ENCODE measurements around the gene DHCR24. TPM values are rescaled to one million over a fixed set of nuclear protein-coding genes. Genes with fewer than 3 reads are reported as not detected.

The DHCR24 gene
- total RNA-seq, 1 donor = 151 TPM

DNA sequence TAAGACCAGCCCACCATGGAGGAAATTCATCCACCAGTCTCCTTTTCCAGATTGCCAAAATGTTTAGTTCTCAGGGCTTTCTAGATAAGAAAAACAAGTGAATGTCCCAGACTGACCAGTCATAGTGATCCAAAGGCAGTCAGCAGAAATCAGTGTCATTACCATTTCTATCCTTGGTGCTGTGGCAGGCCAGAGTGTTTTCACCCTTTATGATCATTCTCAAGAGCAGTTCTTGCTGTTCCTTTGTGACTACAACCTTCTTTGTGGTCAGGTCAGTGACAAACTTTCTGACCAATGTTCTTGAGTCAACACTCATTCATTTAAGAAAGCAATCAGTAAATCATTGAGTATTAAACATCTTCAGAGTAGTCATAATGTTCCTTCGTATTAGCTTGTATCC lies 7.3 kb upstream of the DHCR24 start:
- Histone ChIP-seq H3K36me3 (ENCODE audit: insufficient read depth, low read length) (no peaks in the 10 kb centered on the region), H3K27me3 (ENCODE audit: insufficient read depth, low read length) (no peaks in the 10 kb centered on the region), H2AFZ (ENCODE audit: low read length) (no peak overlapping the region), H3K9me3 (ENCODE audit: low read depth, low read length) (no peaks in the 10 kb centered on the region), H3K4me3 (ENCODE audit: insufficient read depth, low read length) (no peak overlapping the region), H3K27ac (ENCODE audit: low read depth, low read length) (no peak overlapping the region), H3K79me2 (ENCODE audit: insufficient read depth, low read length) (no peaks in the 10 kb centered on the region), H3K4me1 (ENCODE audit: insufficient read depth, low read length) (no peaks in the 10 kb centered on the region), H4K20me1 (ENCODE audit: insufficient read depth, low read length) (no peaks in the 10 kb centered on the region), H3K4me2 (ENCODE audit: insufficient read depth, low read length) (no peak overlapping the region)
- DNase-seq (ENCODE audit: insufficient read length, low spot score, missing footprints) = no peak
- TF ChIP-seq, protein P1, sequence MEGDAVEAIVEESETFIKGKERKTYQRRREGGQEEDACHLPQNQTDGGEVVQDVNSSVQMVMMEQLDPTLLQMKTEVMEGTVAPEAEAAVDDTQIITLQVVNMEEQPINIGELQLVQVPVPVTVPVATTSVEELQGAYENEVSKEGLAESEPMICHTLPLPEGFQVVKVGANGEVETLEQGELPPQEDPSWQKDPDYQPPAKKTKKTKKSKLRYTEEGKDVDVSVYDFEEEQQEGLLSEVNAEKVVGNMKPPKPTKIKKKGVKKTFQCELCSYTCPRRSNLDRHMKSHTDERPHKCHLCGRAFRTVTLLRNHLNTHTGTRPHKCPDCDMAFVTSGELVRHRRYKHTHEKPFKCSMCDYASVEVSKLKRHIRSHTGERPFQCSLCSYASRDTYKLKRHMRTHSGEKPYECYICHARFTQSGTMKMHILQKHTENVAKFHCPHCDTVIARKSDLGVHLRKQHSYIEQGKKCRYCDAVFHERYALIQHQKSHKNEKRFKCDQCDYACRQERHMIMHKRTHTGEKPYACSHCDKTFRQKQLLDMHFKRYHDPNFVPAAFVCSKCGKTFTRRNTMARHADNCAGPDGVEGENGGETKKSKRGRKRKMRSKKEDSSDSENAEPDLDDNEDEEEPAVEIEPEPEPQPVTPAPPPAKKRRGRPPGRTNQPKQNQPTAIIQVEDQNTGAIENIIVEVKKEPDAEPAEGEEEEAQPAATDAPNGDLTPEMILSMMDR (IDR thresholded peaks at IDR 0.05; ENCODE audit: extremely low read depth, low read depth, low read length) = no peak

DNA sequence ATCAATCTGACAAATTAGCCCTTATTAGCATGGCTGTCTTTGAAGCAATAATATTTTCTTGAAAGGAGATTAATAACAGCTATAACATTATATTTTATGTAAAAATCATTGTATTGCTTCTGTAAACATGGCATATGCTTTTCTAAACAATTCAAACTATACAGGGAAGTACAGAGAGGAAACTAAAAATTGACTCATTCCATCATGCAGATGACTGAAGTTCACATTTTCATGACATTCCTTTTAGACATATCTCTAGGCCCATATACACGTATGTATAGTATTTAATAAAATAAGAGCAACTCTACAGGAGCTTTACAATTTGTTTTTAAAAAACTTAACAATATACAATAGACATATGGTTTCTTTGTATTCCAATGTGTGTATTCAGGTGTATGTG lies 5.6 kb upstream of the DHCR24 start:
- Histone ChIP-seq H3K4me2 (ENCODE audit: insufficient read depth, low read length) (no peak overlapping the region), H3K4me3 (ENCODE audit: insufficient read depth, low read length) (no peak overlapping the region), H4K20me1 (ENCODE audit: insufficient read depth, low read length) (no peaks in the 10 kb centered on the region), H3K9me3 (ENCODE audit: low read depth, low read length) (no peaks in the 10 kb centered on the region), H3K36me3 (ENCODE audit: insufficient read depth, low read length) (no peaks in the 10 kb centered on the region), H3K4me1 (ENCODE audit: insufficient read depth, low read length) (peaks cover 5% of the 10 kb centered on the region), H3K27ac (ENCODE audit: low read depth, low read length) (no peak overlapping the region), H3K79me2 (ENCODE audit: insufficient read depth, low read length) (no peaks in the 10 kb centered on the region), H3K27me3 (ENCODE audit: insufficient read depth, low read length) (no peaks in the 10 kb centered on the region), H2AFZ (ENCODE audit: low read length) (no peak overlapping the region)
- no peak for DNase-seq (ENCODE audit: insufficient read length, low spot score, missing footprints)
- TF ChIP-seq, protein P1 (IDR thresholded peaks at IDR 0.05; ENCODE audit: extremely low read depth, low read depth, low read length) = no peak

DNA sequence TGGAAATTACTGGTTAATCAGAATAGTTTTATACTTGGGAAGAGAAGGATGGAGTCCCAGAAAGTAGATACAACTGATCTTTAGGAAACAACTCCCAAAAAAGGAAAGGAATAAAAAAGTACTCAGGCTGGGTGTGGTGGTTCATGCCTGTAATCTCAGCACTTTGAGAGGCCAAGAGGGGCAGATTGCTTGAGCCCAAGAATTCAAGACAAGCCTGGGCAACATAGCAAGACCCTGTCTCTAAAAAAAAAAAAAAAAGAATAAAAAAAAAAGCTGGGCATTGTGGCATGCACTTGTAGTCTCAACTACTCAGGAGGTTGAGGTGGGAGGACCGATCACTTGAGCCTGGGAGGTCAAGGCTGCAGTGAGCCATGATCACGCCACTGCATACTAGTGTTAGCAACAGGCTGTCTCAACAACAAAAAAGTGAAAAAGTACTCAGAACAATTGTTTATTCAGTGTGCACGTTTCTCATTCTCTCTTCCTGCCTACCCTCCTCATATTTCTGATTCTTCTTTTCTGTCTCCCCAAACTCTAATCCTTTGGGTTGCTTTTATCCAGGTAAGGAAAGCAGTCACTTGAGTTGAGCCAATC lies 2.2 kb upstream of the DHCR24 start:
- H4K20me1 ChIP-seq (ENCODE audit: insufficient read depth, low read length) = peaks cover 14% of the 10 kb centered on the region
- DNase-seq (ENCODE audit: insufficient read length, low spot score, missing footprints) = no peak
- no peak overlapping the region for H2AFZ ChIP-seq (ENCODE audit: low read length)
- H3K4me1 ChIP-seq (ENCODE audit: insufficient read depth, low read length) = peaks cover 24% of the 10 kb centered on the region
- no peaks in the 10 kb centered on the region for H3K36me3 ChIP-seq (ENCODE audit: insufficient read depth, low read length)
- H3K79me2 ChIP-seq (ENCODE audit: insufficient read depth, low read length) = peaks cover 28% of the 10 kb centered on the region
- H3K9me3 ChIP-seq (ENCODE audit: low read depth, low read length) = no peaks in the 10 kb centered on the region
- no peak overlapping the region for H3K27ac ChIP-seq (ENCODE audit: low read depth, low read length)
- TF ChIP-seq, protein P1 (IDR thresholded peaks at IDR 0.05; ENCODE audit: extremely low read depth, low read depth, low read length) = no peak
- no peak overlapping the region for H3K4me3 ChIP-seq (ENCODE audit: insufficient read depth, low read length)
- H3K27me3 ChIP-seq (ENCODE audit: insufficient read depth, low read length) = no peaks in the 10 kb centered on the region
- no peak overlapping the region for H3K4me2 ChIP-seq (ENCODE audit: insufficient read depth, low read length)

DNA sequence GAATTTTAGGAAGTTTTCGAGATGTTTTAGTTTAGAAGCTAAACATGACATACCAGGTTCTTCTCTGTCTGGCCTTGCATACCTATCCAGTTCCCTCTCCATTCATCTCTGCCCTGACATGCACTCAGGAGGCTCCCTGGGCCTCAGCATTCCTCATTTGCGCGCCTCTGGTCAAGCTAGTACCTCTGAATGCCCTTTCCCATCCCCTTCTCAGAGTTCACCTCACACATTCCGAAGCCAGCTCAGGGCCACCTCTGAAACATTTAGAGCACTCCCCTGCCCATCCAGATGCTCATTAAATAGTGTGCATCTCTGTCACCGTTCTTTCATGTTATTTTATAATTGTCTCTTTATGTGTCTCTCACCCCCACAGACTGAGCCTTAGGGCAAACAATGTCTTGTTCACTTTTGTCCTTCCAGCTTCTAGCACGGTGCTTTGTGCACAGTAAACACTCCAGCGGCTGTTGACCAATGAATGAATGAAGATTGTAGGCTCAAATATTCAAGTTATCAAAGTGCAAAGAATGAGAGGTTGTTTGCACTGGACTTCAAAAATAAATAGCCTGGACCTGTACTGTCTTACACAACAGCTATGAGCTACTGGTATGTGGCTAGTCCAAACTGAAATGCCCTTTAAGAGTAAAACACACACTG lies 1.2 kb upstream of the DHCR24 start:
- H3K4me1 ChIP-seq (ENCODE audit: insufficient read depth, low read length) = peaks cover 34% of the 10 kb centered on the region

More for the DNA sequence above, 1.2 kb upstream of the DHCR24 start:
- no peak for DNase-seq (ENCODE audit: insufficient read length, low spot score, missing footprints)
- no peak overlapping the region for H3K27ac ChIP-seq (ENCODE audit: low read depth, low read length)
- H3K9me3 ChIP-seq (ENCODE audit: low read depth, low read length) = no peaks in the 10 kb centered on the region
- TF ChIP-seq, protein P1 (IDR thresholded peaks at IDR 0.05; ENCODE audit: extremely low read depth, low read depth, low read length) = no peak
- peaks cover 25% of the 10 kb centered on the region for H4K20me1 ChIP-seq (ENCODE audit: insufficient read depth, low read length)
- H3K36me3 ChIP-seq (ENCODE audit: insufficient read depth, low read length) = peaks cover 9% of the 10 kb centered on the region
- peak overlapping the region; percentile 82 for H2AFZ ChIP-seq (ENCODE audit: low read length)
- H3K4me2 ChIP-seq (ENCODE audit: insufficient read depth, low read length) = peak overlapping the region; percentile 97
- no peaks in the 10 kb centered on the region for H3K27me3 ChIP-seq (ENCODE audit: insufficient read depth, low read length)
- peaks cover 38% of the 10 kb centered on the region for H3K79me2 ChIP-seq (ENCODE audit: insufficient read depth, low read length)
- H3K4me3 ChIP-seq (ENCODE audit: insufficient read depth, low read length) = peak overlapping the region; percentile 94
